A673 (cell line): ENCODE data around the gene LPCAT1. TPM values are rescaled to one million over a fixed set of nuclear protein-coding genes. Genes with fewer than 3 reads are reported as not detected.

Experiments used
- BruUV-seq: library from RNA; stranded (reverse); fragments of 400-500 nt; replicated peaks from 2 replicates; lab custom pipeline; 2021; lab: Mats Ljungman, UMichigan
- CTCF ChIA-PET: fragments of 300-600 bp; sonication (Branson Sonifier 250); formaldehyde crosslinking; loops from one replicate; lab custom pipeline; 2022; ENCODE audit warnings: antibody characterized with exemption; lab: Charles Lee
- POLR2A ChIA-PET: fragments of 300-600 bp; sonication (Branson Sonifier 250); formaldehyde crosslinking; loops from one replicate; lab custom pipeline; 2022; ENCODE audit warnings: antibody characterized with exemption; ENCODE audit not compliant: low non-redundant PET; lab: Charles Lee
- DNase-seq: peaks from one replicate; pipeline ENCODE4 v3.0.0-alpha.2; 2015; ENCODE audit warnings: low spot score
- H3K27ac ChIP-seq: fragments of 200-600 bp; sonication (generic); 2 replicates; pipeline ENCODE4 v1.5.1; 2016; ENCODE audit warnings: mixed run types, low read depth, mild to moderate bottlenecking, mixed read lengths, antibody characterized with exemption, low read length; ENCODE audit not compliant: poor library complexity, severe bottlenecking
- H3K27me3 ChIP-seq: fragments of 200-600 bp; sonication (generic); replicated peaks from 2 replicates; pipeline ENCODE4 v1.6.1; 2017; ENCODE audit warnings: mixed run types, low read depth, mild to moderate bottlenecking, mixed read lengths, antibody characterized with exemption, low read length; ENCODE audit not compliant: insufficient read depth, poor library complexity
- H3K36me3 ChIP-seq: fragments of 200-600 bp; sonication (generic); 2 replicates; pipeline ENCODE4 v1.6.1; 2016; ENCODE audit warnings: mixed run types, mild to moderate bottlenecking, mixed read lengths, antibody characterized with exemption, low read length; ENCODE audit not compliant: insufficient read depth, poor library complexity, severe bottlenecking
- H3K4me1 ChIP-seq: fragments of 200-600 bp; sonication (generic); 2 replicates; pipeline ENCODE4 v1.6.1; 2017; ENCODE audit warnings: mixed run types, mild to moderate bottlenecking, mixed read lengths, antibody characterized with exemption, low read length; ENCODE audit not compliant: insufficient read depth, poor library complexity, severe bottlenecking
- H3K4me3 ChIP-seq: fragments of 200-600 bp; sonication (generic); 2 replicates; pipeline ENCODE4 v1.5.1; 2016; ENCODE audit warnings: low read depth, mixed run types, mild to moderate bottlenecking, mixed read lengths, low read length; ENCODE audit not compliant: poor library complexity, severe bottlenecking
- H3K9me3 ChIP-seq: fragments of 200-600 bp; sonication (generic); 2 replicates; pipeline ENCODE4 v1.6.1; 2016; ENCODE audit warnings: mixed run types, low read depth, mild to moderate bottlenecking, mixed read lengths, antibody characterized with exemption, low read length; ENCODE audit not compliant: poor library complexity, severe bottlenecking
- EZH2 ChIP-seq: fragments of 200-600 bp; sonication (generic); IDR thresholded peaks from 2 replicates; pipeline ENCODE4 v1.6.1; 2017; ENCODE audit warnings: borderline replicate concordance, low read depth, mild to moderate bottlenecking, mixed read lengths, antibody characterized with exemption, low read length; ENCODE audit not compliant: poor library complexity, severe bottlenecking
- intact Hi-C: fragments of 100-400 bp; cut with micrococcal nuclease; formaldehyde crosslinking; loops from one replicate; pipeline ENCODE4 v1.10.0; 2022; ENCODE audit not compliant: unreplicated experiment
- total RNA-seq: library from RNA; stranded (reverse); gene quantifications from 2 replicates; pipeline ENCODE4 v1.2.3, GENCODE V29; 2021
- TF ChIP-seq, protein P1 (sequence below): fragments of 300-800, 200-600 bp; sonication (generic); conservative IDR thresholded peaks from 2 replicates; pipeline ENCODE4 v1.5.1; 2017; ENCODE audit warnings: low read depth, mild to moderate bottlenecking, antibody characterized with exemption, low read length, moderate library complexity, mixed read lengths

Gene LPCAT1
- total RNA-seq, 1 experiment from 2014 or later, result 97.3 TPM

DNA sequence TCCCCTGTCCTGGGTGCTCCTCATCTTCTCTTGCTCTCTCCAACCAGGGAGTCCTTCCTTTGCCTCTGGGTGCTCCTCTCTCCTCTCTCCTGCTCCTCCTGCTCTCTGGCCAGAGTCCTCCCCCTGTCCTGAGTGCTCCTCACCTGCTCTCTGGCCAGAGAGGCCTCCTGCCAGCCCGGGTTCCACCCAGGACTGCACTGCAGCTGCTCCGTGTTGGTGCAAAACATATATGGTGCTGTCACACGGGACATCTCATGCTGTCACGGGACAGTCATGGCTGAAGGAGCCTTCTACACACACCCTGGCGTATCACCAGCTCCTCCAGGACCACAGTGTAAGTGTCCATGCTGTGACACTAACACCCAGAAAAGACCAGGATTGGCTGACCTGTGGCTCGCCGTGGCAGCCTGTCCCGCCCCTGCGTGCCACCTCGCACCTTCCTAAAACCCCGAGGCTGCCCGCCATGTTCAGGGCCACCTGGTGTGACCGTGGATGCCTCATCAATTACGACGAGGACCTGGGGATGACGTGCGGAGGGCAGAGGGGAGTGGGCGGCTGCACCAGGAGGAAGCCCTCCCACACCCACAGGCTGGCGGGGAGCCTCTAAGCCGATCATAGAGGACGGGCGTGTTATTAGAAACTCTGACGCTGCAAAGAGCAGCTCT, 50.7 kb downstream of the LPCAT1 start:
- no peak overlapping the region for H3K4me3 ChIP-seq
- POLR2A ChIA-PET, result no interaction called here
- peaks cover 7% of the 10 kb centered on the region for H3K36me3 ChIP-seq
- TF ChIP-seq, protein P1, sequence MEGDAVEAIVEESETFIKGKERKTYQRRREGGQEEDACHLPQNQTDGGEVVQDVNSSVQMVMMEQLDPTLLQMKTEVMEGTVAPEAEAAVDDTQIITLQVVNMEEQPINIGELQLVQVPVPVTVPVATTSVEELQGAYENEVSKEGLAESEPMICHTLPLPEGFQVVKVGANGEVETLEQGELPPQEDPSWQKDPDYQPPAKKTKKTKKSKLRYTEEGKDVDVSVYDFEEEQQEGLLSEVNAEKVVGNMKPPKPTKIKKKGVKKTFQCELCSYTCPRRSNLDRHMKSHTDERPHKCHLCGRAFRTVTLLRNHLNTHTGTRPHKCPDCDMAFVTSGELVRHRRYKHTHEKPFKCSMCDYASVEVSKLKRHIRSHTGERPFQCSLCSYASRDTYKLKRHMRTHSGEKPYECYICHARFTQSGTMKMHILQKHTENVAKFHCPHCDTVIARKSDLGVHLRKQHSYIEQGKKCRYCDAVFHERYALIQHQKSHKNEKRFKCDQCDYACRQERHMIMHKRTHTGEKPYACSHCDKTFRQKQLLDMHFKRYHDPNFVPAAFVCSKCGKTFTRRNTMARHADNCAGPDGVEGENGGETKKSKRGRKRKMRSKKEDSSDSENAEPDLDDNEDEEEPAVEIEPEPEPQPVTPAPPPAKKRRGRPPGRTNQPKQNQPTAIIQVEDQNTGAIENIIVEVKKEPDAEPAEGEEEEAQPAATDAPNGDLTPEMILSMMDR, result no peak
- no peak for TF ChIP-seq EZH2
- BruUV-seq, result no TSS peak
- DNase-seq, result no peak
- CTCF ChIA-PET, result no interaction called here
- intact Hi-C loops, result no loop called here
- no peaks in the 10 kb centered on the region for H3K9me3 ChIP-seq
- no peaks in the 10 kb centered on the region for H3K4me1 ChIP-seq
- H3K27me3 ChIP-seq, result no peaks in the 10 kb centered on the region
- no peak overlapping the region for H3K27ac ChIP-seq

DNA sequence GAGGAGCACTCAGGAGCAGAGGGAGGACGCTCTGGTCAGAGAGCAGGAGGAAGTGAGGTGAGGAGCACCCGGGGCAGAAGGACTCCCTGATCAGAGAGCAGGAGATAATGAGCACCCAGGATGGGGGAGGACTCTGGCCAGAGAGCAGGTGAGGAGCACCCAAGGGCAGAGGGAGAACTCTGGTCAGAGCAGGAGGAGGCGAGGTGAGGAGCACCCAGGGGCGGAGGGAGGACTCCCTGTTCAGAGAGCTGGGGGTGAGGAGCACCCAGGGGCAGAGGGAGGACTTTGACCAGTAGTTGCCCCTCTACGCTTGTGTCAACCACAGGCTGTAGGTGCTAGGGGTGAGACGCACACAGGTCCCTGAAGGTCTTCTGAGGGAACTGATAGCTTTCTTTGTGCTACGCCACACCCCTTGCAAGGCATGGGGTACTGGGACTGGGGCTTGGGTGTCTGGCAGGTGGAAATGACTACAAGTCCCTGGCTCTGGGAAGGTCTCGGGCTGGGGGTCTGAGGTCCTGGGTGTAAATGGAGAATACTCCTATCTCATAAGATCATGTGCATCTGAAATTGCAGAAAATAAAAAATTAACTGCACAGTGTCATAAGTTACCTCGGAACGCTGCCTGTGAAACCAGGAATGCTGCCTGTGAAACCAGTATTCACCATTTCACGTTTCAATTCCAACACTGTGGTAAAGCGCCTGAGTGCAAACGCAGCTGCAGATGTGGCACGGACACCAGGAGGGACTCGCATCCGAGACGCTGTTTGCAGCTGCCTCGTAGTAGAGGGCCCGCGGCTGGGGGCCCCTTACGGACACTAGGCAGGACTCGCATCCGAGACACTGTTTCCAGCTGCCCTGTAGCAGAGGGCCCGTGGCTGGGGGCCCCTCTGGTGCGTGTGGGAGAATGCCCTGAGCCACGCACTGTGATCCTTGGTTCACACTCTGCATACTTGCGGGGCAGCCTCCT, 51.5 kb downstream of the LPCAT1 start:
- H3K27me3 ChIP-seq, result no peaks in the 10 kb centered on the region
- H3K4me1 ChIP-seq, result no peaks in the 10 kb centered on the region
- BruUV-seq, result no TSS peak
- intact Hi-C loops, result no loop called here
- CTCF ChIA-PET, result no interaction called here
- TF ChIP-seq, protein P1, result no peak
- TF ChIP-seq EZH2, result no peak
- no peak overlapping the region for H3K27ac ChIP-seq
- H3K9me3 ChIP-seq, result no peaks in the 10 kb centered on the region
- POLR2A ChIA-PET, result no interaction called here
- H3K36me3 ChIP-seq, result peaks cover 7% of the 10 kb centered on the region
- no peak overlapping the region for H3K4me3 ChIP-seq
- DNase-seq, result no peak

DNA sequence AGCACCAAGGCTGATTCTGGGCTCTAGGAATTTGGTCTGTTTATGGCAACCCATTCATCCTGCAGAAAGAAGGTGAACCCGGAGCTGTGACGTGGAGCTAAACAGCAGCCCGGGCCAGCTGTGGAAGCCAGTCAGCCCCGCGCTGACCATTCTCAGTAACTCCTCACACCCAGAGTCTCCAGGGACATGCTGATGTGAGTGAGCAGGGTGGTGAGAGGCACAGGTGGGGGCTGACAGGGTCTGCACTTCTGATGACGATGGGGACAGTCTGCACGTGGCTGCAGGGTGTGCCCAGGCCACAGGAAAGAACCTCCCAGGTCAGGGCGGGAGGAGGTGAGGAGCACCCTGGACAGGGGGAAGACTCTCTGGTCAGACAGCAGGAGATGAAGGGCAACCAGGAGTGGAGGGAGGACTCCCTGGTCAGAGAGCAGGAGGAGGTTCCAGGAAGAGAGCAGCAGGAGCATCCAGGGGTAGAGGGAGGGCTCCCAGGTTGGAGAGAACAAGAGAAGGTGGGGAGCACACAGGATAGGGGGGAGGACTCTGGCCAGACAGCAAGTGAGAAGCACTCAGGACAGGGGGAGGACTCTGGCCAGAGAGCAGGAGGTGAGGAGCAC, 52.4 kb downstream of the LPCAT1 start:
- intact Hi-C loops, result no loop called here
- TF ChIP-seq, protein P1, result no peak
- no peak for TF ChIP-seq EZH2
- no peak for DNase-seq
- peaks cover 3% of the 10 kb centered on the region for H3K36me3 ChIP-seq
- H3K9me3 ChIP-seq, result no peaks in the 10 kb centered on the region
- no peak overlapping the region for H3K4me3 ChIP-seq
- CTCF ChIA-PET, result no interaction called here
- H3K4me1 ChIP-seq, result no peaks in the 10 kb centered on the region
- no TSS peak for BruUV-seq
- H3K27ac ChIP-seq, result no peak overlapping the region
- POLR2A ChIA-PET, result no interaction called here
- H3K27me3 ChIP-seq, result no peaks in the 10 kb centered on the region
